ENCODE results near the gene FAM72A. TPM values are rescaled to one million over a fixed set of nuclear protein-coding genes. Genes with fewer than 3 reads are reported as not detected.

The FAM72A gene
- total RNA-seq, 1 donor from 2014 or later = 1.6 TPM

DNA sequence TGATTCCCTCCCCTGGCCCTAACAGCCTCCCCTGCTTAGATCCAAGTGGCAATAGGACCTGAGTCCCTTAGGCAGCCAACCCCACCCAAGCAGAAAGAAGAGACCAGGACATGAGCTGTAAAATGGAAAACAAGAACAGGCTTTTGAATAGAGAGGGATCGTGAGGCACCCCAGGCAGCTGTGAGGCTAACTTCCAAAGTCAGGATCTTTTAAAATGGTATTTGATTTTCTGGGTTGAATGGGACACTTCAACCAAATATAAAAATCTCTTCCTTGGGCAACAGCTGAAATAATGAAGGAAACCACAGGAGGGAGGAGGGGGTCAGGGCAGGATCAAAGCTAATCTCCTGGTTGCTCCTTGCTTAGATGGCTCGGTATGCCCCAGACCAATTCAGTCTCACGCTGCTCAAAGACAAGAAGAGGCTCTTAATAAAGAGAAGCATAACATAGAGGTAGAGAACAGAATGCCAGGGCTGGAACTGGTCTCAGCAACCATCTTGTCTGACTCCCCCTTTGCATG is 56.8 kb downstream of the FAM72A start:
- no peaks in the 10 kb centered on the region for H3K36me3 ChIP-seq (ENCODE audit: control insufficient read depth, insufficient read depth, low read length)
- no peak for DNase-seq (ENCODE audit: low read depth)
- H3K4me3 ChIP-seq (ENCODE audit: low read depth, low read length) = no peak overlapping the region
- TF ChIP-seq, protein P1, sequence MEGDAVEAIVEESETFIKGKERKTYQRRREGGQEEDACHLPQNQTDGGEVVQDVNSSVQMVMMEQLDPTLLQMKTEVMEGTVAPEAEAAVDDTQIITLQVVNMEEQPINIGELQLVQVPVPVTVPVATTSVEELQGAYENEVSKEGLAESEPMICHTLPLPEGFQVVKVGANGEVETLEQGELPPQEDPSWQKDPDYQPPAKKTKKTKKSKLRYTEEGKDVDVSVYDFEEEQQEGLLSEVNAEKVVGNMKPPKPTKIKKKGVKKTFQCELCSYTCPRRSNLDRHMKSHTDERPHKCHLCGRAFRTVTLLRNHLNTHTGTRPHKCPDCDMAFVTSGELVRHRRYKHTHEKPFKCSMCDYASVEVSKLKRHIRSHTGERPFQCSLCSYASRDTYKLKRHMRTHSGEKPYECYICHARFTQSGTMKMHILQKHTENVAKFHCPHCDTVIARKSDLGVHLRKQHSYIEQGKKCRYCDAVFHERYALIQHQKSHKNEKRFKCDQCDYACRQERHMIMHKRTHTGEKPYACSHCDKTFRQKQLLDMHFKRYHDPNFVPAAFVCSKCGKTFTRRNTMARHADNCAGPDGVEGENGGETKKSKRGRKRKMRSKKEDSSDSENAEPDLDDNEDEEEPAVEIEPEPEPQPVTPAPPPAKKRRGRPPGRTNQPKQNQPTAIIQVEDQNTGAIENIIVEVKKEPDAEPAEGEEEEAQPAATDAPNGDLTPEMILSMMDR (IDR thresholded peaks at IDR 0.05; ENCODE audit: insufficient read depth, low read length, poor library complexity, severe bottlenecking) = no peak
- peaks cover 15% of the 10 kb centered on the region for H3K27me3 ChIP-seq (ENCODE audit: control insufficient read depth, insufficient read depth, low read length)

GRCh38 chr1:206144605-206145004 is 58.0 kb downstream of the FAM72A start:
- peaks cover 15% of the 10 kb centered on the region for H3K27me3 ChIP-seq (ENCODE audit: control insufficient read depth, insufficient read depth, low read length)
- no peaks in the 10 kb centered on the region for H3K36me3 ChIP-seq (ENCODE audit: control insufficient read depth, insufficient read depth, low read length)
- no peak overlapping the region for H3K4me3 ChIP-seq (ENCODE audit: low read depth, low read length)
- TF ChIP-seq, protein P1 (IDR thresholded peaks at IDR 0.05; ENCODE audit: insufficient read depth, low read length, poor library complexity, severe bottlenecking) = no peak
- DNase-seq (ENCODE audit: low read depth) = no peak

- TF ChIP-seq, protein P1 (IDR thresholded peaks at IDR 0.05; ENCODE audit: insufficient read depth, low read length, poor library complexity, severe bottlenecking) = no peak
- H3K36me3 ChIP-seq (ENCODE audit: control insufficient read depth, insufficient read depth, low read length) = no peaks in the 10 kb centered on the region
- H3K4me3 ChIP-seq (ENCODE audit: low read depth, low read length) = no peak overlapping the region
- H3K27me3 ChIP-seq (ENCODE audit: control insufficient read depth, insufficient read depth, low read length) = peaks cover 15% of the 10 kb centered on the region
- no peak for DNase-seq (ENCODE audit: low read depth)
Observed at GRCh38 chr1:206143537-206144172, 59.0 kb downstream of the FAM72A start.

GRCh38 chr1:206142770-206143169 is 59.9 kb downstream of the FAM72A start:
- Histone ChIP-seq H3K36me3 (ENCODE audit: control insufficient read depth, insufficient read depth, low read length) (no peaks in the 10 kb centered on the region), H3K4me3 (ENCODE audit: low read depth, low read length) (no peak overlapping the region), H3K27me3 (ENCODE audit: control insufficient read depth, insufficient read depth, low read length) (peaks cover 15% of the 10 kb centered on the region)
- no peak for DNase-seq (ENCODE audit: low read depth)
- TF ChIP-seq, protein P1 (IDR thresholded peaks at IDR 0.05; ENCODE audit: insufficient read depth, low read length, poor library complexity, severe bottlenecking) = no peak

DNA sequence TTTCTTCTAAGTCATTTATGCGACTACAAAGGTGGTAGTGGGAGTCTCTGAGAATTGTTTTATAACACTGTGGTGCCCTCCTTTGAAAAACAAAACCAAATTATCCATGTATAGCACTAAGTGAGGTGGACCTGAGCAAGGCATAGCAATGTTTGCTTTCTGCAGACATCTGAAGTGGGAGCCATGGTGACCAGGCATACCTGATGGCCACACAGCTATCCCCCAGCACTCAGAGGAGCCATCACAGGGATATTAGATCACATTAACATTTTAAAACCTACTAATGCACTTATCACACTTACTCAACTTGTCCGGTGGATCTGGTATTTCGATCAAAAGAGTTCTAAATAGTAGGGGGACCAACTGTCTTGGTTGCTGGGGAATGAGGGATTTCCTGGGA is 60.6 kb downstream of the FAM72A start:
- H3K27me3 ChIP-seq (ENCODE audit: control insufficient read depth, insufficient read depth, low read length) = peaks cover 15% of the 10 kb centered on the region
- DNase-seq (ENCODE audit: low read depth) = no peak
- H3K4me3 ChIP-seq (ENCODE audit: low read depth, low read length) = no peak overlapping the region
- TF ChIP-seq, protein P1 (IDR thresholded peaks at IDR 0.05; ENCODE audit: insufficient read depth, low read length, poor library complexity, severe bottlenecking) = no peak
- no peaks in the 10 kb centered on the region for H3K36me3 ChIP-seq (ENCODE audit: control insufficient read depth, insufficient read depth, low read length)

DNA sequence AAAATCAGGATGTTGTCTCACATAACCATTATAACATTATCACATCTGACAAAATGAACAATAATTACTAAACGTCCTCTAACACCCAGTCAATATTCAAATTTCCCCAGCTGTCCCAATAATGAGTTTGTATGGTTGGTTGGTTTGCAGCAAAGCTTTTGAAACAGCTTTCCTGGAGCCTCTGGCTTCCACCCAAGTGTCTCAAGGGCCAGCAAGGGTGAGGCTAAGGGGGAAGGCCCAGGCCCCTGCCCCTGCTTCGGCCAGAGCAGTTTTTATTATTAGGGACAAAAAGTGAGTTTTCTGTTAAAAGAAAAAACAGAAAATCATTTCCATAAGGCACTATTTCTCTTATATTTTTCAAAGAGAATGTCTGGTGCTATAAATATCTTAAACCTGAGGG is 66.4 kb downstream of the FAM72A start:
- no peaks in the 10 kb centered on the region for H3K36me3 ChIP-seq (ENCODE audit: control insufficient read depth, insufficient read depth, low read length)
- no peak for DNase-seq (ENCODE audit: low read depth)
- H3K27me3 ChIP-seq (ENCODE audit: control insufficient read depth, insufficient read depth, low read length) = no peaks in the 10 kb centered on the region
- no peak overlapping the region for H3K4me3 ChIP-seq (ENCODE audit: low read depth, low read length)
- TF ChIP-seq, protein P1 (IDR thresholded peaks at IDR 0.05; ENCODE audit: insufficient read depth, low read length, poor library complexity, severe bottlenecking) = no peak

All from kidney epithelial cell (primary cell).